ENCODE results near the gene DNAI1.
"Not testable (repeated sequence)": the region's sequence is repeated elsewhere in the genome, so short reads cannot be mapped to it uniquely, and the experiment has no call there.

The DNAI1 gene

DNA sequence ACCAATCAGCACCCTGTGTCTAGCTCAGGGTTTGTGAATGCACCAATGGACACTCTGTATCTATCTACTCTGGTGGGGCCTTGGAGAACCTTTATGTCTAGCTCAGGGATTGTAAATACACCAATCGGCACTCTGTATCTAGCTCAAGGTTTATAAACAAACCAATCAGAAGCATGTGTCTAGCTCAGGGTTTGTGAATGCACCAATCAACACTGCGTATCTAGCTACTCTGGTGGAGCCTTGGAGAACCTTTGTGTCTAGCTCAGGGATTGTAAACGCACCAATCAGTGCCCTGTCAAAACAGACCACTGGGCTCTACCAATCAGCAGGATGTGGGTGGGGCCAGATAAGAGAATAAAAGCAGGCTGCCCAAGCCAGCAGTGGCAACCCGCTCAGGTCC lies 20.1 kb upstream of the DNAI1 start:
- H3K9me3 Mint-ChIP-seq, H3K4me1 Mint-ChIP-seq, H3K27me3 Mint-ChIP-seq, H3K4me3 Mint-ChIP-seq, DNase-seq, H3K27ac Mint-ChIP-seq, H3K36me3 Mint-ChIP-seq: not testable (repeated sequence)
- CTCF ChIA-PET = interaction anchor here (0.9 to 8.0 kb wide), 6 partner anchors 11 to 65 kb away, joined by 3 to 55 read pairs (median 4); no protein-coding TSS in a partner anchor

DNA sequence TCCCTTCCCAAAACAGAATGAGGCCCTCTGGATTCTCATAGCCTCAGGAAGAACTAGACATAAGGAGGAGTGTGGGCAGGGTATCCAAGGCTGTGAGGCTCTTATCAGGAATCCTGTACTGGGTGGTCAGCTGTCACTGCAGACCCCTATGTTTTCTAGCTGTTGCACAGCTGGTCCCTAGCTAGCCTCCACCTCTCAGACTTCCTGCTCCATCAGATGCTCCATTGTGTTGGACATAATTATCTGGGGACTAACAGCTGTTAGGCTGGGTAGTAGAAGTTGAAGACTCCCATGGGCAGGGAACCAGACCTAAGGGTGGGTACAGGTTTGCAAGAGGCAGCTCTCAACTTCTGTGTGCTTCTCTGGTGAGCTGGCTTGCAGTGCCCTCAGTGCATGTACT lies 18.6 kb upstream of the DNAI1 start:
- Mint-ChIP-seq H3K27me3 (no peaks in the 10 kb centered on the region), H3K4me3 (no peak overlapping the region), H3K9me3 (no peaks in the 10 kb centered on the region), H3K36me3 (no peaks in the 10 kb centered on the region), H3K4me1 (peaks cover 6% of the 10 kb centered on the region), H3K27ac (no peak overlapping the region)
- CTCF ChIA-PET = interaction anchor here (0.8 to 8.0 kb wide), 9 partner anchors 9 to 152 kb away, joined by 3 to 55 read pairs (median 4); no protein-coding TSS in a partner anchor
- no peak for DNase-seq

DNA sequence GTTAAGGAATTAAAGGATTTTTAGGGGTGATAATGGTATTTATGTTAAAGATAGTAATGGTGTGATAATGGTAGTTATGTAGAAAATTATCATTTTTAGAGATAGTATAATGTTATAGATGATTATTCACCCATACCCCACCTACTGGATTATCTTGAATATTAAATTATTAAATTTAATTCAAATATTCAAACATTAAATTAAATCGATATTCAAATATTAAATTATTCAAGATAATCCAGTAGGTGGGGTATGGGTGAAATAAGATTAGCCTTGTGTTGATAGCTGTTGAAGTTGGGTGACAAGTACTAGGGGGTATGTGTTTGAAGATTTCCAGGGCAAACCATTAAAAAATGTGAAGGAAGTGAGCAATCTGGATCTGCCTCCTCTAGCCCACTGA lies 15.8 kb upstream of the DNAI1 start:
- Mint-ChIP-seq H3K4me1 (peaks cover 6% of the 10 kb centered on the region), H3K36me3 (no peaks in the 10 kb centered on the region), H3K9me3 (no peaks in the 10 kb centered on the region), H3K27ac (no peak overlapping the region), H3K27me3 (no peaks in the 10 kb centered on the region), H3K4me3 (no peak overlapping the region)
- CTCF ChIA-PET = interaction anchor here (1.1 kb wide), 1 partner anchor 12 kb away, joined by 5 read pairs; no protein-coding TSS in a partner anchor
- no peak for DNase-seq

DNA sequence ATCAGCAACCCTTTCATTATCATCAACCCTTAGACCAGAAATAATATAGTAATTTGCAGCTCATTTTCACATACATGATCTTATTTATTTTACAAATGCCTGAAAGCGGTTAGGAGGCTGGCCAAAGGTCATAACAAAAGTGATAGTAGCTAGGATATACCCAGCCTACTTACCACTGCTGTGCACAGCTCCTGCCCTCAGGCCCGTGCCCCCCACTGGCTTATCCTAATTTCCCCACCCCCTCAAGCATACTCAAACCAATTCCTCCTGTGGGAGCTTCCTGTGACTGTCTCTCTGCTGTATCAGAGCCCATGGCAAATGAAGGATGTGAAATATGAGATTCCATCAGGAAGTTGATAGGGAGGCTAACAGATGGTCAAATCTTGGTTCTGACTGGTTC lies 15.1 kb upstream of the DNAI1 start:
- no peak overlapping the region for H3K27ac Mint-ChIP-seq

DNA sequence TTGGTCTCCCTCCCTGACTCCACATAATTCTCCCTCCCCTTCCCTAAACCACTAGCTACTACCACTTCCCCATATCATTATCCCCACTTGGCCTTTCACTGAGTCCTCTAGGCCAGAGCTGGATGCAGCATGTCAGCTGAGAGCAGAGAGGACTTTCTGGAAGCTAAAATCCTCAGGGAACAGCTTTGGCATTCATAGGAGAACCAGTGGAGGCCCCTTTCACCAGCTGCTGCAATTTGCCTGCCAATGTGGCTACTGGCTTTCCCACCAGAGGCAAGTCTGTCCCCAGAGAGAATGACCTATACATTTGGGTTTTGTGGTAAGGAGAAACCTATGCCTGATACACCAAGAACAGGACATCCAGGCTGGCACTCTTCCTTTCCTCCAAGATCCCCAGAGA lies 14.6 kb upstream of the DNAI1 start:
- Mint-ChIP-seq H3K9me3 (no peaks in the 10 kb centered on the region), H3K36me3 (no peaks in the 10 kb centered on the region), H3K4me1 (peaks cover 6% of the 10 kb centered on the region), H3K27ac (no peak overlapping the region), H3K27me3 (no peaks in the 10 kb centered on the region), H3K4me3 (no peak overlapping the region)
- no peak for DNase-seq
- CTCF ChIA-PET = interaction anchor here (1.1 to 3.1 kb wide), 7 partner anchors 11 to 159 kb away, joined by 3 to 9 read pairs (median 3); no protein-coding TSS in a partner anchor

More for the DNA sequence above, 15.1 kb upstream of the DNAI1 start:
- H3K27me3 Mint-ChIP-seq = no peaks in the 10 kb centered on the region
- CTCF ChIA-PET = interaction anchor here (1.1 to 3.1 kb wide), 6 partner anchors 11 to 159 kb away, joined by 3 to 9 read pairs (median 3); no protein-coding TSS in a partner anchor
- no peaks in the 10 kb centered on the region for H3K36me3 Mint-ChIP-seq
- H3K9me3 Mint-ChIP-seq = no peaks in the 10 kb centered on the region
- DNase-seq = no peak
- peaks cover 6% of the 10 kb centered on the region for H3K4me1 Mint-ChIP-seq
- no peak overlapping the region for H3K4me3 Mint-ChIP-seq

DNA sequence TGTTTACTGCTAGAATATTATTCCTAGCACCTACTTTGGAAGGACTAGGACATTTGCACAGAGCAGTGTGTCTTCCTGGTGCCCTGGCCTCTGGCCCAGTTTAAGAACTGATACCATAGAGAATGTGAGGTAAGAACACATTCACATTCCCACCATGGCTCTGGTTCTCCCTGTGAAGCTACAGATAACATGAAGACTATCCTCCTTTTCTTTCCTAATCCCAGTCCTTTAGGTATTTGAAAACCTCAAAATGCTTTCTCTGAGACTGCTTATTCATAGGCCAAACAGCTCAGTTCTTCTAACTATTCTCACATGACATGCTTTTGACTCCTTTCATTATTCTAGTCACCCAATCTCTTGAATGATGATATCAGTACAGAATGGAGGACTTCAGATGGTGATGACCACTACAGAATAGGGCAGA lies 12.1 kb upstream of the DNAI1 start:
- no peak for DNase-seq
- CTCF ChIA-PET = interaction anchor here (1.0 to 3.1 kb wide), 5 partner anchors 10 to 55 kb away, joined by 3 to 9 read pairs (median 4); no protein-coding TSS in a partner anchor

DNA sequence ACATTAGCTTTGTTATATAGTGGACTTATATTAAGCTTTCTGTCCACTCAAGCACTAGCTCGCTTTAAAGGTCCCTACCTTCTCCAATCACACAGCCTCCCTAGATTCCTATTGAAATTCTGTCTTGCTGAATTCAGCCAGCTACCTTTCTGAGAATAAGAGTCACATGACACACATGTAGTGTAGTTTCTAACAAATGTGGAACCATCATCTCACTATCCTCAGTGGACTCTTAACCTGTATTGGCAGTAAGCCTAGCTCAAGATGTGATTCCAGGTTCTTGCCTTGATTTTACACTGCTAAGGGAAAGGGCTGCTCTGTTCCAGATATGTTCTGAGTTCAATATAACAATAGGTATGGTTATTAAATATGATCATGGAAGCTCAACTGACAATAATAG lies 11.7 kb upstream of the DNAI1 start:
- Mint-ChIP-seq H3K4me1 (peaks cover 3% of the 10 kb centered on the region), H3K4me3 (no peak overlapping the region), H3K27me3 (no peaks in the 10 kb centered on the region), H3K36me3 (no peaks in the 10 kb centered on the region), H3K27ac (no peak overlapping the region), H3K9me3 (no peaks in the 10 kb centered on the region)
- CTCF ChIA-PET = interaction anchor here (1.0 to 1.7 kb wide), 4 partner anchors 9 to 54 kb away, joined by 3 to 5 read pairs (median 4); no protein-coding TSS in a partner anchor
- no peak for DNase-seq

More for the DNA sequence above, 12.1 kb upstream of the DNAI1 start:
- Mint-ChIP-seq H3K27me3 (no peaks in the 10 kb centered on the region), H3K4me1 (no peaks in the 10 kb centered on the region), H3K36me3 (no peaks in the 10 kb centered on the region), H3K9me3 (no peaks in the 10 kb centered on the region), H3K27ac (no peak overlapping the region), H3K4me3 (no peak overlapping the region)

DNA sequence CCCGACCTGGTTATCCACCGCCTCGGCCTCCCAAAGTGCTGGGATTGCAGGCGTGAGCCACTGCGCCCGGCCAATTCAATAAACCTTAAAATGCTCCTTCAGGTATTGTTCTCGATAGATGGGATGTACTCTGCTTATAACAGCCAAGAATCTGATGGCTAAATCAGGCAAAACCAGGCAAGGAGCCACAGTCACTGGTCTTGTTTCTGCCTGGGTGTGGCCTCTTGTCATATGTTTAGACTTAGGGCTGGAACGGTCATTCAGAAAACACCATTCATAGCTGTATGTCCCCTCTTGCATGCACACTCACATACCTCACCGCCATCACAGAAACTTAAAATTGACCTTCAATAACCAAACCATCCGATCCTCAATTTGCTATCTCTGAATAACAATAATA lies 8.0 kb upstream of the DNAI1 start:
- CTCF ChIA-PET = interaction anchor here (1.6 kb wide), 1 partner anchor 12 kb away, joined by 3 read pairs; no protein-coding TSS in a partner anchor
- H3K4me1 Mint-ChIP-seq = peaks cover 17% of the 10 kb centered on the region
- DNase-seq = no peak
- H3K9me3 Mint-ChIP-seq = no peaks in the 10 kb centered on the region
- no peaks in the 10 kb centered on the region for H3K36me3 Mint-ChIP-seq
- no peaks in the 10 kb centered on the region for H3K27me3 Mint-ChIP-seq
- no peak overlapping the region for H3K4me3 Mint-ChIP-seq
- H3K27ac Mint-ChIP-seq = no peak overlapping the region

DNA sequence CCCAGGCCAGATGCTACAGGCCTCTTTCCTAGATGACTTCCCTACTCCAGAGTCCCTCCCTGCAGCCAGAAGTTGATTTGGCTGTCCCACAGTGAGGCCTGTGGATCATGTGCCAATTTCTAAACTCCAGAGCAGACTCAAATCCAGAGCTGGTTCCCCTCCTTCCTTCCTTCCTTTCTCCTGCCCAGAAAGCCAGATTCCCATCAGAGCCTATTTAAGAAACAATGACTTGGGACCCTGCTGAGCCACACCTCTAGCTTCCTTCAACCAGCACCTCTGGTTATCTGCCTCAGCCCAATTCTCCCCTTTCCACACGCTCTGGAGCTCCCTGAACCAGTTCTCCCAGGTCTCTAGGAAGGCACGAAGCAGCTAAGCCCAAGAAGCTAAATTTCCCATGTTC lies 7.5 kb upstream of the DNAI1 start:
- H3K9me3 Mint-ChIP-seq = no peaks in the 10 kb centered on the region
- no peaks in the 10 kb centered on the region for H3K36me3 Mint-ChIP-seq
- CTCF ChIA-PET = interaction anchor here (0.8 to 1.6 kb wide), 2 partner anchors 47 to 49 kb away, joined by 3 to 5 read pairs; no protein-coding TSS in a partner anchor
- no peak overlapping the region for H3K4me3 Mint-ChIP-seq
- peaks cover 21% of the 10 kb centered on the region for H3K4me1 Mint-ChIP-seq
- H3K27ac Mint-ChIP-seq = no peak overlapping the region
- no peaks in the 10 kb centered on the region for H3K27me3 Mint-ChIP-seq
- no peak for DNase-seq

DNA sequence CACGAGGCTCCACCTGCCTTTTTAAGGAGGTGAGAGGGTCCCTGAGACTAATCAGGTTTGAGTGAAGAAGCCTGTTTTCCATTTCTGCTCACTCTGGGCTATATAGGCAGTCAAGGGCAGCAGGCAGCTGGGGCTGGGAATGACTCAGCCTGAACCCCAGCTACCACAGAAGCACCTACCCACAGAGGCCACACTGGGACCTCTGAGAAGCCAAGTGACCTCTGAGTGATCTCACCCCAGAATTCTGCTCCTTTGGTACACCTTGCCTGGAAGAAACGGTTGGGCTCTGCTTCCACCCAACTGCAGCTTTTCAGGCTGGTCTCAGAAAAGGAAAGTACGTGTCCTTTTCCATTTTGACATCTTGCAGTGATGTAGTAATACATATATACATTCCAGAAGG lies 7.1 kb upstream of the DNAI1 start:
- Mint-ChIP-seq H3K27me3 (no peaks in the 10 kb centered on the region), H3K4me1 (peaks cover 26% of the 10 kb centered on the region), H3K36me3 (no peaks in the 10 kb centered on the region), H3K9me3 (no peaks in the 10 kb centered on the region), H3K27ac (no peak overlapping the region), H3K4me3 (no peak overlapping the region)
- CTCF ChIA-PET = interaction anchor here (0.8 to 1.6 kb wide), 2 partner anchors 48 to 49 kb away, joined by 3 to 5 read pairs; no protein-coding TSS in a partner anchor
- no peak for DNase-seq

DNA sequence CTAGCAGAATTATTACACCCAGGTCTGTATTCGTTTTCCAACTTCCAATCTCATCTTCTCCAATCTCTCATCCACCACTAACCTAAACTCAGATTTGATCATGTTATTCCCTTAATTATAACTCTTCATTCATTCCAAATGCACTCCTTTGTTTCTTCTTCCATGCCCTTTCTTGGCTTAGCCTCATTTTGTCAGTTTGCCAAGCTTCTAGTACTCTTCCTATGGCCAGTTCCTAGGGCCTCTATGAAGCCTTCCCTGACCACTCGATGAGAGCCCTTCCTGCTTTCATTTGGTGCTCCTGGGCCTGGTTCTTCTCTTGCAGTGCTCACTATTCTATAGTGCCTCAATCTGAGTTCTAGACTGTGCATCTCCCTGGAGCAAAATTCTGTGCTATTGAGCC lies 6.0 kb upstream of the DNAI1 start:
- DNase-seq = no peak
- Mint-ChIP-seq H3K27ac (no peak overlapping the region), H3K4me1 (peaks cover 36% of the 10 kb centered on the region), H3K4me3 (no peak overlapping the region), H3K27me3 (peaks cover 2% of the 10 kb centered on the region), H3K9me3 (no peaks in the 10 kb centered on the region), H3K36me3 (no peaks in the 10 kb centered on the region)
- CTCF ChIA-PET = interaction anchor here (1.1 to 1.6 kb wide), 2 partner anchors 48 to 161 kb away, joined by 3 to 5 read pairs; no protein-coding TSS in a partner anchor

DNA sequence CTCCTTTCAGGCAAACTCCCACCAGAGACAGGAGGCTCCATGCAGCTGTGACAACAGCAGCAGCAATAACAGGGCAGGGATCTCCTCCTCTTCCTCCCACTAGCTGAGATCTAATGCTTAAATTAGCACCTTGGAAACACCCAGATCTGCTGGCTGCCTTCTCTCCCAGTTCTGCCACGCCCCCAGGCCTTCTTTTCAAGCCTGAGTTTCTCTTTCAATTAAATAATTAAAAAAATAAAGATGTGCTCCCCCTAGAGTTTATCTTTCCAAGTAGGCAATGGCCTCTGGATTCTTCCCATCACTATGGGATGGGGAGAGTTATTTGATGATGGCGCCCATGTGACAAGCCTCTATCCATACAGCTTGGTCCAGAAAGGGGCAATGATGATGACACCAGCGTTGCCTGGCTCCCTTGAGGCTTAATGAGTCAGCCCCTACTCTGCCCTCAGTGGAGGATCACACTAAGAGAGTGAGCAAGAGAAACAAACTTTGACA lies 4.0 kb upstream of the DNAI1 start:
- H3K27me3 Mint-ChIP-seq = peaks cover 18% of the 10 kb centered on the region
- peaks cover 48% of the 10 kb centered on the region for H3K4me1 Mint-ChIP-seq
- DNase-seq = no peak
- CTCF ChIA-PET = interaction anchor here (0.9 to 1.8 kb wide), 4 partner anchors 11 to 179 kb away, joined by 3 to 5 read pairs (median 4); no protein-coding TSS in a partner anchor
- no peak overlapping the region for H3K4me3 Mint-ChIP-seq
- no peak overlapping the region for H3K27ac Mint-ChIP-seq
- no peaks in the 10 kb centered on the region for H3K9me3 Mint-ChIP-seq
- H3K36me3 Mint-ChIP-seq = no peaks in the 10 kb centered on the region

DNA sequence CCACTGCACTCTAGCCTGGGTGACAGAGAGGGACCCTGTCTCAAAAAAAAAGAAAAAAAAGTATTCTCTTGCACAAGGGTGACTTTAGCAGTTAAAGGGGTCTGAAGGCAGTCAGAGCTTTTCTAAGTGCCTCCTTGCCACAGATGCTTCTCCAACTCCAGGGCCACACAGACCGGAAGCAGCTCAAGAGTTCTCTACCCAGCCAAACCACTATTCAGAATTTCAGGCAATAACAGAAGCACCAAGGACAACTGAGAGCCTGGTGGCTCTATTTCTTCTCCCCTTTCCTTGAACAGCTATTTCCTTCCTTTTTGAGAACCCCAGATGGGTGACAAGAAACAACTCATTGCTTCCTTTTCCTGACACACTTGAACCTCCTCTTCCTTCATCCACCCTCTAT lies 2.5 kb upstream of the DNAI1 start:
- H3K27me3 Mint-ChIP-seq = peaks cover 25% of the 10 kb centered on the region
- DNase-seq = no peak
- CTCF ChIA-PET = interaction anchor here (0.7 to 1.7 kb wide), 3 partner anchors 10 to 89 kb away, joined by 3 to 5 read pairs (median 3); no protein-coding TSS in a partner anchor
- H3K9me3 Mint-ChIP-seq = no peaks in the 10 kb centered on the region
- no peak overlapping the region for H3K27ac Mint-ChIP-seq
- H3K36me3 Mint-ChIP-seq = no peaks in the 10 kb centered on the region
- peaks cover 52% of the 10 kb centered on the region for H3K4me1 Mint-ChIP-seq
- peak overlapping the region; percentile 21 for H3K4me3 Mint-ChIP-seq

DNA sequence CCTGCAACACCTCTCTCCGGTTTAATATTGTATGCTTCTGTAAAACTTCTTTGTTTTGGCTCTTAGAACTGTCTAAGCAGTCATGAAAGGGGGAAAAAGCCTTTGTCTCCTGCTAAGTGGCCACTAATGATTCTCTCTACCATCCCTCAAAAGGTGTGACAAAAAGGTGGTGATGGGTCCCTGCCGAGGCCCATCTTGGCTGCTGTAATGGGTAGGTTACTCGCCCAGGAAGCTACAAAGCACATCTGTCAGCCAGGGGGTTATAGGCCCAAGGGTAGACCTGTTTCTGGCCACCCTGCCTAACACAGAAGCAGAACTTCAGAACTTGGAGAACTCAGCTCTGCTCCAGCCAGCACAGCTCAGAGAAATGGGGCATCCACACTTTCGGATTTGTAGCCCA lies 1.9 kb upstream of the DNAI1 start:
- H3K27me3 Mint-ChIP-seq = peaks cover 28% of the 10 kb centered on the region
- peak overlapping the region; percentile 49 for H3K27ac Mint-ChIP-seq
- H3K4me3 Mint-ChIP-seq = peak overlapping the region; percentile 90
- no peaks in the 10 kb centered on the region for H3K9me3 Mint-ChIP-seq
- peaks cover 50% of the 10 kb centered on the region for H3K4me1 Mint-ChIP-seq
- no peak for DNase-seq
- CTCF ChIA-PET = interaction anchor here (0.7 to 1.7 kb wide), 4 partner anchors 10 to 89 kb away, joined by 3 to 5 read pairs (median 3); no protein-coding TSS in a partner anchor
- H3K36me3 Mint-ChIP-seq = no peaks in the 10 kb centered on the region
